ELF-1 (cell line): ENCODE data around the gene CCR7.

ENCODE experiments used
- DNase-seq: peaks from one replicate; pipeline ENCODE4 v3.0.0-alpha.2; 2016; ENCODE audit warnings: low read depth, low spot score

CCR7 gene

GRCh38 chr17:40561871-40562611, 3.2 kb downstream of the CCR7 start:
- DNase-seq, result no peak

GRCh38 chr17:40561294-40561870, 3.9 kb downstream of the CCR7 start:
- DNase-seq, result no peak

- no peak for DNase-seq
Observed at GRCh38 chr17:40560592-40561293, 4.5 kb downstream of the CCR7 start.

GRCh38 chr17:40559954-40560591, 5.2 kb downstream of the CCR7 start:
- peak; percentile 95 for DNase-seq

GRCh38 chr17:40559564-40559916, 5.7 kb downstream of the CCR7 start:
- no peak for DNase-seq

- DNase-seq, result no peak
Observed at GRCh38 chr17:40558890-40559563, 6.2 kb downstream of the CCR7 start.

GRCh38 chr17:40558300-40558889, 6.9 kb downstream of the CCR7 start:
- DNase-seq, result no peak

GRCh38 chr17:40557531-40558299, 7.6 kb downstream of the CCR7 start:
- DNase-seq, result no peak

- no peak for DNase-seq
Observed at GRCh38 chr17:40556884-40557414, 8.3 kb downstream of the CCR7 start.

GRCh38 chr17:40556198-40556661, 9.0 kb downstream of the CCR7 start:
- DNase-seq, result no peak

- peak; percentile 61 for DNase-seq
Observed at GRCh38 chr17:40555296-40556190, 9.7 kb downstream of the CCR7 start.

- DNase-seq, result no peak
Observed at GRCh38 chr17:40554646-40555295, 10.5 kb downstream of the CCR7 start.

GRCh38 chr17:40553694-40554534, 11.4 kb downstream of the CCR7 start:
- no peak for DNase-seq

- DNase-seq, result no peak
Observed at GRCh38 chr17:40552806-40553693, 12.2 kb downstream of the CCR7 start.

GRCh38 chr17:40551879-40552768, 13.1 kb downstream of the CCR7 start:
- peak; percentile 0 for DNase-seq
